Loucy (cell line): Measurements from ENCODE around the gene SYNPO.

Source experiments
- H2AFZ ChIP-seq: fragments of 200-600 bp; sonication (generic); 2 replicates; pipeline ENCODE4 v1.6.0; 2016; ENCODE audit warnings: antibody characterized with exemption, mild to moderate bottlenecking, low read length, moderate library complexity
- H3F3A ChIP-seq: fragments of 200-600 bp; 2 replicates; pipeline ENCODE4 v1.6.0; 2016; ENCODE audit warnings: antibody characterized with exemption, low read depth, mild to moderate bottlenecking
- H3K27me3 ChIP-seq: fragments of 200-600 bp; sonication (generic); 2 replicates; pipeline ENCODE4 v1.6.1; 2014; ENCODE audit warnings: low read length, mild to moderate bottlenecking; ENCODE audit not compliant: insufficient read depth, poor library complexity, severe bottlenecking
- H3K36me3 ChIP-seq: fragments of 200-600 bp; sonication (generic); 2 replicates; pipeline ENCODE4 v1.6.1; 2016; ENCODE audit warnings: low read length; ENCODE audit not compliant: insufficient read depth
- H3K4me1 ChIP-seq: fragments of 200-600 bp; sonication (generic); 2 replicates; pipeline ENCODE4 v1.5.1; 2014; ENCODE audit warnings: low read length, mild to moderate bottlenecking; ENCODE audit not compliant: insufficient read depth, poor library complexity, severe bottlenecking
- H3K4me2 ChIP-seq: fragments of 200-600 bp; sonication (generic); 2 replicates; pipeline ENCODE4 v1.6.0; 2014; ENCODE audit warnings: antibody characterized with exemption, low read length, low read depth, mild to moderate bottlenecking; ENCODE audit not compliant: poor library complexity, severe bottlenecking
- H3K4me3 ChIP-seq: fragments of 200-600 bp; sonication (generic); 2 replicates; pipeline ENCODE4 v1.5.1; 2014; ENCODE audit warnings: low read length, mild to moderate bottlenecking, mixed read lengths; ENCODE audit not compliant: poor library complexity, severe bottlenecking
- H3K79me2 ChIP-seq: fragments of 200-600 bp; sonication (generic); 2 replicates; pipeline ENCODE4 v1.6.1; 2014; ENCODE audit warnings: low read length; ENCODE audit not compliant: insufficient read depth
- H3K9ac ChIP-seq: fragments of 200-600 bp; sonication (generic); 2 replicates; pipeline ENCODE4 v1.6.0; 2014; ENCODE audit warnings: mild to moderate bottlenecking, low read depth, low read length, moderate library complexity; ENCODE audit not compliant: poor library complexity, severe bottlenecking
- H3K9me2 ChIP-seq: fragments of 200-600 bp; sonication (generic); replicated peaks from 2 replicates; pipeline ENCODE4 v1.6.1; 2016; ENCODE audit warnings: low read depth, low read length, mixed read lengths
- H3K9me3 ChIP-seq: fragments of 200-600 bp; sonication (generic); 2 replicates; pipeline ENCODE4 v1.6.1; 2014; ENCODE audit warnings: mild to moderate bottlenecking, antibody characterized with exemption, low read length, low read depth; ENCODE audit not compliant: insufficient read depth
- H4K20me1 ChIP-seq: fragments of 200-600 bp; sonication (generic); 2 replicates; pipeline ENCODE4 v1.6.0; 2014; ENCODE audit warnings: antibody characterized with exemption, low read length, mild to moderate bottlenecking; ENCODE audit not compliant: insufficient read depth, poor library complexity, severe bottlenecking
- CTCF ChIP-seq: fragments of 200-600 bp; sonication (generic); conservative IDR thresholded peaks from 2 replicates; pipeline ENCODE4 v1.5.1; 2014; ENCODE audit warnings: mild to moderate bottlenecking, antibody characterized with exemption, low read length
- EZH2phosphoT487 ChIP-seq: fragments of 200-600 bp; IDR thresholded peaks from 2 replicates; pipeline ENCODE4 v1.6.1; 2018; ENCODE audit warnings: antibody characterized with exemption, mild to moderate bottlenecking, moderate library complexity, borderline replicate concordance

The SYNPO gene

GRCh38 chr5:150623152-150623877, 17.1 kb upstream of the SYNPO start:
- Histone ChIP-seq H3K4me2 (no peak overlapping the region), H3K9ac (no peak overlapping the region), H3K9me3 (no peaks in the 10 kb centered on the region), H3K4me1 (no peaks in the 10 kb centered on the region), H4K20me1 (no peaks in the 10 kb centered on the region), H3K9me2 (no peaks in the 10 kb centered on the region), H3K4me3 (no peak overlapping the region), H2AFZ (peak overlapping the region; percentile 50; the same call in 1 of the 2 replicates), H3K79me2 (no peaks in the 10 kb centered on the region), H3K27me3 (no peaks in the 10 kb centered on the region), H3K36me3 (no peaks in the 10 kb centered on the region), H3F3A (no peaks in the 10 kb centered on the region)
- TF ChIP-seq CTCF (no peak), EZH2phosphoT487 (no peak)

GRCh38 chr5:150623878-150624216, 16.6 kb upstream of the SYNPO start:
- no peaks in the 10 kb centered on the region for H3F3A ChIP-seq
- TF ChIP-seq EZH2phosphoT487, result no peak
- TF ChIP-seq CTCF, result no peak
- no peaks in the 10 kb centered on the region for H3K9me2 ChIP-seq
- H3K79me2 ChIP-seq, result no peaks in the 10 kb centered on the region
- no peak overlapping the region for H3K4me3 ChIP-seq
- no peaks in the 10 kb centered on the region for H4K20me1 ChIP-seq
- no peaks in the 10 kb centered on the region for H3K4me1 ChIP-seq
- H2AFZ ChIP-seq, result peak overlapping the region; percentile 50; the same call in 1 of the 2 replicates
- no peaks in the 10 kb centered on the region for H3K36me3 ChIP-seq
- H3K27me3 ChIP-seq, result no peaks in the 10 kb centered on the region
- H3K4me2 ChIP-seq, result no peak overlapping the region
- H3K9me3 ChIP-seq, result no peaks in the 10 kb centered on the region
- H3K9ac ChIP-seq, result no peak overlapping the region

- H2AFZ ChIP-seq, result peak overlapping the region; percentile 50; the same call in 1 of the 2 replicates
- no peaks in the 10 kb centered on the region for H3K36me3 ChIP-seq
- no peaks in the 10 kb centered on the region for H3K9me2 ChIP-seq
- H3F3A ChIP-seq, result no peaks in the 10 kb centered on the region
- no peak overlapping the region for H3K9ac ChIP-seq
- H3K27me3 ChIP-seq, result no peaks in the 10 kb centered on the region
- no peak overlapping the region for H3K4me3 ChIP-seq
- TF ChIP-seq EZH2phosphoT487, result no peak
- TF ChIP-seq CTCF, result no peak
- peak overlapping the region; percentile 39 for H3K4me2 ChIP-seq
- H3K9me3 ChIP-seq, result no peaks in the 10 kb centered on the region
- no peaks in the 10 kb centered on the region for H3K4me1 ChIP-seq
- no peaks in the 10 kb centered on the region for H3K79me2 ChIP-seq
- no peaks in the 10 kb centered on the region for H4K20me1 ChIP-seq
These were observed 15.9 kb upstream of the SYNPO start for GRCh38 chr5:150624334-150625163.
